Suprapubic skin (tissue), 4 donors: ENCODE results near the gene DIRAS1. TPM values are rescaled to one million over a fixed set of nuclear protein-coding genes. Genes with fewer than 3 reads are reported as not detected.

Source experiments
- DNase-seq, 2 donors: peaks; one replicate each; pipeline ENCODE4 v3.0.0-alpha.2; 2019; ENCODE audit warnings: low spot score in 2 of 2
- H3K27ac ChIP-seq: fragments of 200-600 bp; sonication (generic); one replicate; pipeline ENCODE4 v1.5.1; 2019
- H3K27me3 ChIP-seq: fragments of 200-600 bp; sonication (generic); one replicate; pipeline ENCODE4 v1.5.1; 2019
- H3K36me3 ChIP-seq: fragments of 200-600 bp; sonication (generic); one replicate; pipeline ENCODE4 v1.5.1; 2019
- H3K4me1 ChIP-seq: fragments of 200-600 bp; sonication (generic); one replicate; pipeline ENCODE4 v1.5.1; 2019
- H3K4me3 ChIP-seq: fragments of 200-600 bp; sonication (generic); one replicate; pipeline ENCODE4 v1.5.1; 2019; ENCODE audit warnings: mild to moderate bottlenecking
- H3K9me3 ChIP-seq: fragments of 200-600 bp; sonication (generic); one replicate; pipeline ENCODE4 v1.5.1; 2019
- EP300 ChIP-seq: sonication (generic); formaldehyde crosslinking; IDR thresholded peaks from one replicate; pipeline ENCODE4 v1.6.1; 2017; ENCODE audit warnings: antibody characterized with exemption
- POLR2A ChIP-seq, 2 donors: fragments of 450-650 bp; IDR thresholded peaks; one replicate each; pipeline ENCODE4 v1.6.1; 2017; ENCODE audit warnings: antibody characterized with exemption in 2 of 2, mild to moderate bottlenecking in 2 of 2, moderate library complexity in 2 of 2
- POLR2AphosphoS5 ChIP-seq, 3 donors: sonication (generic); formaldehyde crosslinking; IDR thresholded peaks; one replicate each; pipeline ENCODE4 v1.6.1; 2017; ENCODE audit warnings: antibody characterized with exemption in 3 of 3
- WGBS: methylation state at CpG from one replicate; pipeline ENCODE4 v1.1.5; 2018; 5-methylcytosine and 5-hydroxymethylcytosine counted together
- total RNA-seq, 4 donors: library from RNA; depleted of rRNA; stranded (reverse); fragments of >200 nt; gene quantifications; one replicate each; pipeline ENCODE4 v1.1.0, GENCODE V29; 2016
- TF ChIP-seq, protein P1 (sequence below), 2 donors: fragments of 200-600 bp in 1 of 2; fragments of 450-650 bp in 1 of 2; sonication (generic) in 1 of 2; IDR thresholded peaks; one replicate each; pipeline ENCODE4 v1.5.1; 2016 to 2019; ENCODE audit warnings: antibody characterized with exemption in 2 of 2, mild to moderate bottlenecking in 1 of 2, moderate library complexity in 1 of 2

DIRAS1 gene
- total RNA-seq, 4 donors from 2014 or later: 0.68 to 4.5 (median 2.1) TPM

DNA sequence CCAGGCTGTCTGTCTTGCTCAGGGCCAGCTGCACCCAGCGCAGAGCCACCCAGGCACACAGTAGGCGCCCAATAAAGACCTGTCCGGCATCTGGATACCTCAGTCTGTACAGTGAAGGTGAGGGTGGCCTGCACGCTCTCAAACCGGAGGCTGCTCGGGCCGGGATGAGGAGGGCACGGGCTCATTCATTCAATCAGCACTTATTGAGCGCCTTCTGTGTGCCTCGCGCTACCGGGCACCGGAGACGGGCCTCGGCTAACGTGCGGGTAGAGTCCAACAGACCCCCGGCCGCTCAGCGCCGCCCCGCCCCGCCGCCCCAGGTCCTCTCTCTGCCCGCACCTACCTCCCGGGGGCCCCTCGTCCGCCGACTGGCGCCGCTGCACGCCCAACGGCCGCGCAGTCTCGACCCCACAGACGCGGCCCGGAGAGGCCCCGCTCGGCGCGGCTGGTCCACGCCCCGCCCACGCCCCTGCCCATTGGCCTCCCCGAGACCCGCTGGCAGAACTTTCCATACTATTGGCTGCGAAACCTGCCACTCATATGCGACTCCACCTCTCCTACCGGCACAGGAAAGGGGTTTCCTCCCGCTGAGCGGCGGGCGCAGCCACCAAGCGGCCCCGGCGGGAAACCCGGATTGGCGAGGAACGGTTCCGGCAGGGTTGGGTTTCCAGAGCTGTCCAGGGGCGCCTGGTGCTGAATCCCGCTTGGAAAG, 18.6 kb upstream of the DIRAS1 start, which contains the start of gene SLC39A3:
Gene SLC39A3 (minus strand): TSS at position 416 of the 712 bp plus-strand sequence. CDS start 2,760 bp downstream, outside the sequence.
- Histone ChIP-seq H3K9me3 (no peaks in the 10 kb centered on the region), H3K27ac (peak within 1 kb of the TSS; percentile 48)
- WGBS: under 1% methylated on average over 42 of the region's 64 CpGs

DNA sequence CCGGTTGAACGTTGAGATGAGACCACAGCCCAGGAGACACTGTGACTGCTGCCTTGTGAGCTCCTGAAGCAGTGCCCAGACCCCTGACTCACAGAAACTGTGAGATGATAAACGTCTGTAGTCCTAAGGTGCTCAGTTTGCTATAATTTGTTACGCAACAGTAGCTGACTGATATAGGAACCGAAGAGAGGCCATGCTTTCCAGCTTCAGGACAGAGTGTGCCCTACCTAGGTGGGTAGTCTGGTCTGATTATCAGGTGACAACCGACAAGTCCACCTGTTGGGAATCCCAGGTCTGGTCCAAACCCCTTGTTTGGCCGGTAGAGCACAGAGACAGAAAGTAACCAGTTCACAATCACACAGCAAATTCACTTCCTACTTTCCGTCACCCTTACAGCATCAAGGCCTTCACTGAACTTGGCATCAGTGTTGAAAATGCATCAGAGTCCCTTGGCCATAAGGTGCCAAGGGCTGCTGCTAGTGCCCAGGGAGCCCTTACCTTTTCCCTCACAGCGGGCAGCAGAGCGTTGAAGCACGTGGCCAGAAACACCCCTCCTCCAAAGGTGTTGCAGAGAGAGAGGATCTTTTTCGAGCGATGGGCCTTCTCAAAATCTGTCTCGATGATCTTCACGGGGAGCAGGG, 15.5 kb upstream of the DIRAS1 start:
- H3K36me3 ChIP-seq: peaks cover 45% of the 10 kb centered on the region

More for the DNA sequence above, 18.6 kb upstream of the DIRAS1 start, which contains the start of gene SLC39A3:
- Histone ChIP-seq H3K27me3 (peaks cover 9% of the 10 kb centered on the region), H3K4me3 (peak within 1 kb of the TSS; percentile 100), H3K36me3 (peaks cover 22% of the 10 kb centered on the region), H3K4me1 (peaks cover 14% of the 10 kb centered on the region)
- DNase-seq: peak; percentile 98
- peak in 2 of 3 donors; percentile 47 to 92 for TF ChIP-seq POLR2AphosphoS5 (IDR thresholded peaks at IDR 0.05)
- TF ChIP-seq POLR2A (IDR thresholded peaks at IDR 0.05): no peak

DNA sequence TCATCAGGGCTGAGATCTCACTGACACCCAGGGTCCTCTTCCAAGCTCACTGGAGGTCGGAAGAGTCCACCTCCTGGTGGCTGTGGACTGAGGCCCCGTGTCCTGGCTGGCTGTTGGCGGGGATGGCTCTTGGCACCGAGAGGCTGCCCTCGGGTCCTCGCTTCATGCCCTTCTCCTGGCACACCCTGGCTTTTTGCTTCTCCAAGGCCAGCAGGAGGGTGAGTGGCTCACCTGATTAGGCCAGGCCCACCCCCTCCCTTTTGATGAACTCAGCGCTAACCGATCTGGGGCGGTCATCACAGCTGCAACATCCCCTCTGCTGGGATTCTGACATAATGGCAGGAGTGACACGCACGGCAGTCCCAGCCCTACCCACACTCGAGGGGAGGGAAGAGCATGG, 14.2 kb upstream of the DIRAS1 start:
- TF ChIP-seq, protein P1, sequence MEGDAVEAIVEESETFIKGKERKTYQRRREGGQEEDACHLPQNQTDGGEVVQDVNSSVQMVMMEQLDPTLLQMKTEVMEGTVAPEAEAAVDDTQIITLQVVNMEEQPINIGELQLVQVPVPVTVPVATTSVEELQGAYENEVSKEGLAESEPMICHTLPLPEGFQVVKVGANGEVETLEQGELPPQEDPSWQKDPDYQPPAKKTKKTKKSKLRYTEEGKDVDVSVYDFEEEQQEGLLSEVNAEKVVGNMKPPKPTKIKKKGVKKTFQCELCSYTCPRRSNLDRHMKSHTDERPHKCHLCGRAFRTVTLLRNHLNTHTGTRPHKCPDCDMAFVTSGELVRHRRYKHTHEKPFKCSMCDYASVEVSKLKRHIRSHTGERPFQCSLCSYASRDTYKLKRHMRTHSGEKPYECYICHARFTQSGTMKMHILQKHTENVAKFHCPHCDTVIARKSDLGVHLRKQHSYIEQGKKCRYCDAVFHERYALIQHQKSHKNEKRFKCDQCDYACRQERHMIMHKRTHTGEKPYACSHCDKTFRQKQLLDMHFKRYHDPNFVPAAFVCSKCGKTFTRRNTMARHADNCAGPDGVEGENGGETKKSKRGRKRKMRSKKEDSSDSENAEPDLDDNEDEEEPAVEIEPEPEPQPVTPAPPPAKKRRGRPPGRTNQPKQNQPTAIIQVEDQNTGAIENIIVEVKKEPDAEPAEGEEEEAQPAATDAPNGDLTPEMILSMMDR (IDR thresholded peaks at IDR 0.05): no peak
- TF ChIP-seq POLR2AphosphoS5 (IDR thresholded peaks at IDR 0.05) (no peak), EP300 (no peak), POLR2A (IDR thresholded peaks at IDR 0.05) (no peak)
- H3K4me1 ChIP-seq: peaks cover 22% of the 10 kb centered on the region
- WGBS: 100% methylated on average over 3 of the region's 12 CpGs
- H3K27me3 ChIP-seq: no peaks in the 10 kb centered on the region
- no peaks in the 10 kb centered on the region for H3K9me3 ChIP-seq
- peaks cover 46% of the 10 kb centered on the region for H3K36me3 ChIP-seq
- no peak for DNase-seq
- H3K27ac ChIP-seq: no peak overlapping the region
- no peak overlapping the region for H3K4me3 ChIP-seq

More for the DNA sequence above, 15.5 kb upstream of the DIRAS1 start:
- 96% methylated on average over 15 of the region's 15 CpGs for WGBS
- DNase-seq: no peak
- no peaks in the 10 kb centered on the region for H3K9me3 ChIP-seq
- peaks cover 22% of the 10 kb centered on the region for H3K4me1 ChIP-seq
- TF ChIP-seq EP300: no peak
- TF ChIP-seq, protein P1 (IDR thresholded peaks at IDR 0.05): no peak
- no peak overlapping the region for H3K4me3 ChIP-seq
- no peak overlapping the region for H3K27ac ChIP-seq
- H3K27me3 ChIP-seq: peaks cover 9% of the 10 kb centered on the region

DNA sequence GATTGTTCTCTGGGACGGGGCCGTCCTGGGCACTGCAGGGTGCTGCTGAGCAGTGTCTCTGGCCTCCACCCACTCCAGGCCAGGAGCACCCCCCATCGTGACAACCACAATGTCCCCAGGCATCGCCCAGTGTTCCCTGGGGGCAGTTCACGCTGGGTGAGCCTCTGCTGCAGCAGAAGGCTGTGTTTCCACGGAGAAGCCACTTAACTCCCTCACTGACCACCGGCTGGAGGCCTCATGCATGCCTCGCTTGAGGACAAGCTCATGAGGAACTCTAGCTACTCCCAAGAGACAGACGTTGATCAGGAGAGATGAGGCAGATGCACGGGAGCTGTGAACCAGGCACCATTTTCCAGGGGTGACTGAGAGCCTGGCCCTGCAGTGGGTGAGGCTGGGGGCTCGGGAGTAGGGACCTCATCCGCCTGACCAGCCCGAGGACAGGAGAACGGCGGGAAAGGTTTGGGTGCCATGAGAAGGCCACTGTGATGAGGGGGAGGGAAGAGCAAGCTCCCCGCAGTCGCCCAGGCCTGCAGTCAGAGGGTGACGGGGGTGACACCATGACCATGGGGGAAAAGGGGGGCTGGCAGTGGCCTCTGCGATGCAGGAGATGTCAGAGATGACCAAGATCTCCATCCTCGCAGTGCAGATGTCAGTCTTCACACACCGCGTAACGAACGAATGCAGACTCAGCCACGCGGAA, 13.6 kb upstream of the DIRAS1 start:
- no peaks in the 10 kb centered on the region for H3K27me3 ChIP-seq
- H3K4me1 ChIP-seq: peaks cover 22% of the 10 kb centered on the region
- no peak for DNase-seq
- peaks cover 46% of the 10 kb centered on the region for H3K36me3 ChIP-seq
- no peak overlapping the region for H3K27ac ChIP-seq
- WGBS: 92% methylated on average over 18 of the region's 26 CpGs
- no peaks in the 10 kb centered on the region for H3K9me3 ChIP-seq
- no peak overlapping the region for H3K4me3 ChIP-seq
- TF ChIP-seq, protein P1 (IDR thresholded peaks at IDR 0.05): no peak
- no peak for TF ChIP-seq EP300
- no peak for TF ChIP-seq POLR2A (IDR thresholded peaks at IDR 0.05)
- TF ChIP-seq POLR2AphosphoS5 (IDR thresholded peaks at IDR 0.05): no peak

DNA sequence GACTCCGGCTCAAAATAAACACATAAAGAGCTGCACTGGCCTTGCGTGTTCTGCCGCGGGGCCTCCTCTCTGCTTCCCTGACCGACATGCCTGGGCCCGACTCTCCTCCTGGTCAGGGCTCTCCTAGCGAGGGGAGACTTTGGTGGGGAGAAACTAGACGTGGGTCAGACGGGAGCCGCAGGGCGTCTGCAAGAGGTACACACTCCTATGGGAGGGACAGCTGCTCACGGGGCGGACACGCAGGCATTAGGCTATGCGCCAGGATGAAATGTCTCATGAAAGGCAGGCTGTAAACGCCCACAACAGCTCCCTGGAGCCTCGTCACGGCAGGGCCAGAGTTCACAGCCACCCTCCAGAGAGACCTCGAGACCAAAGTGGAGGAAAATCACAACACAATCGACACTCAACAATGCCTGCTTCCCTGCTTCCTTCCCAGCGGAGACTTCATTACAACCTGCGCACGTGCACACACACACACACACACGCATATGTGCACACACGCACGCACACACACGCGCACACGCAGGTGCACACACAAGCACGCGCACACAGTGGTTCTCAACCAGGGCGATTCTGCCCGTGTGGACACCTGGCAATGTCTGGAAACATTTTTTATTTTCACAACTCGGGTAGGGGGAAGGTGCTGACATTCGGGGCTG, 12.9 kb upstream of the DIRAS1 start:
- no peak for DNase-seq
- Histone ChIP-seq H3K27me3 (no peaks in the 10 kb centered on the region), H3K4me3 (no peak overlapping the region), H3K27ac (no peak overlapping the region), H3K9me3 (no peaks in the 10 kb centered on the region), H3K4me1 (peaks cover 16% of the 10 kb centered on the region), H3K36me3 (peaks cover 46% of the 10 kb centered on the region)
- 58% methylated on average over 34 of the region's 35 CpGs for WGBS
- TF ChIP-seq POLR2AphosphoS5 (IDR thresholded peaks at IDR 0.05): no peak
